Measurements from ENCODE around the gene DLST. TPM values are rescaled to one million over a fixed set of nuclear protein-coding genes. Genes with fewer than 3 reads are reported as not detected.

Gene DLST
- total and polyA plus RNA-seq, 8 donors: 25.1 to 125 (median 76.1) TPM

- H3K4me1 ChIP-seq: peaks cover 7 to 38% (median 23%) of the 10 kb centered on the region in 4 donors
- no peak for DNase-seq
- intact Hi-C loops (cut with DNase I; ENCODE audit: low total_unique reads): no loop called here
- TF ChIP-seq EP300 (IDR thresholded peaks at IDR 0.05) (no peak), POLR2AphosphoS5 (IDR thresholded peaks at IDR 0.05) (no peak), POLR2A (IDR thresholded peaks at IDR 0.05) (no peak), CTCF (IDR thresholded peaks at IDR 0.05) (no peak)
- no peak overlapping the region for H3K27ac ChIP-seq
- H3K36me3 ChIP-seq: peaks cover 0 to 7% (median 0%) of the 10 kb centered on the region in 4 donors
- H3K27me3 ChIP-seq: peaks cover 0 to 21% (median 12%) of the 10 kb centered on the region in 3 donors
- no peak overlapping the region for H3K4me3 ChIP-seq
- WGBS, 5 donors: 88 to 95% (median 93%) methylated on average over 15 to 19 of the region's 19 CpGs
- H3K9me3 ChIP-seq: no peaks in the 10 kb centered on the region
Measured at GRCh38 chr14:74921053-74921620, 39.4 kb downstream of the DLST start.

GRCh38 chr14:74921987-74922751, 40.5 kb downstream of the DLST start:
- Histone ChIP-seq H3K4me3 (peak overlapping the region; percentile 56 to 63 (median 62)), H3K27ac (peak overlapping the region in 4 of 5 donors; percentile 55 to 81 (median 67)), H3K4me1 (peaks cover 7 to 32% (median 23%) of the 10 kb centered on the region in 4 donors), H3K9me3 (no peaks in the 10 kb centered on the region), H3K27me3 (peaks cover 0 to 21% (median 12%) of the 10 kb centered on the region in 3 donors), H3K36me3 (peaks cover 0 to 7% (median 0%) of the 10 kb centered on the region in 4 donors)
- intact Hi-C loops (cut with DNase I; ENCODE audit: low total_unique reads): no loop called here
- WGBS, 5 donors: 65 to 82% (median 74%) methylated on average over 17 to 19 of the region's 19 CpGs
- no peak for DNase-seq
- TF ChIP-seq POLR2A (IDR thresholded peaks at IDR 0.05): no peak
- no peak for TF ChIP-seq EP300 (IDR thresholded peaks at IDR 0.05)
- no peak for TF ChIP-seq POLR2AphosphoS5 (IDR thresholded peaks at IDR 0.05)
- no peak for TF ChIP-seq CTCF (IDR thresholded peaks at IDR 0.05)

GRCh38 chr14:74922752-74923401, 41.2 kb downstream of the DLST start, which contains the start of gene RPS6KL1:
Gene RPS6KL1, minus strand, starts transcription at chr14:74923260. Its CDS starts 1,719 bp downstream, at chr14:74921541.
- intact Hi-C loops (cut with DNase I; ENCODE audit: low total_unique reads): no loop called here
- peak; percentile 81 to 95 for DNase-seq
- H3K27ac ChIP-seq: peak within 1 kb of the TSS in 4 of 5 donors; percentile 55 to 81 (median 67)
- H3K27me3 ChIP-seq: peaks cover 0 to 22% (median 12%) of the 10 kb centered on the region in 3 donors
- peak within 1 kb of the TSS; percentile 56 to 63 (median 62) for H3K4me3 ChIP-seq
- 2 to 8% (median 6%) methylated on average over 20 to 51 of the region's 51 CpGs for WGBS, 5 donors
- H3K9me3 ChIP-seq: no peaks in the 10 kb centered on the region
- H3K36me3 ChIP-seq: peaks cover 0 to 7% (median 0%) of the 10 kb centered on the region in 4 donors
- TF ChIP-seq EP300 (IDR thresholded peaks at IDR 0.05) (no peak), POLR2AphosphoS5 (IDR thresholded peaks at IDR 0.05) (peak in 1 of 3 donors; percentile 24), CTCF (IDR thresholded peaks at IDR 0.05) (no peak)
- peaks cover 7 to 25% (median 20%) of the 10 kb centered on the region in 4 donors for H3K4me1 ChIP-seq

- DNase-seq: no peak
- peaks cover 7 to 18% (median 15%) of the 10 kb centered on the region in 4 donors for H3K4me1 ChIP-seq
- peaks cover 0 to 6% (median 0%) of the 10 kb centered on the region in 4 donors for H3K36me3 ChIP-seq
- H3K9me3 ChIP-seq: no peaks in the 10 kb centered on the region
- H3K27me3 ChIP-seq: peaks cover 0 to 31% (median 12%) of the 10 kb centered on the region in 3 donors
- H3K4me3 ChIP-seq: no peak overlapping the region
- intact Hi-C loops (cut with DNase I; ENCODE audit: low total_unique reads): no loop called here
- TF ChIP-seq POLR2AphosphoS5 (IDR thresholded peaks at IDR 0.05) (no peak), CTCF (IDR thresholded peaks at IDR 0.05) (no peak), EP300 (IDR thresholded peaks at IDR 0.05) (no peak), POLR2A (IDR thresholded peaks at IDR 0.05) (no peak)
- no peak overlapping the region for H3K27ac ChIP-seq
- WGBS, 5 donors: 80 to 90% (median 85%) methylated on average over 11 of the region's 11 CpGs
Measured at GRCh38 chr14:74924061-74924460, 42.3 kb downstream of the DLST start.

Data from stomach (tissue), 9 donors.